ENCODE measurements around the gene BMP7. TPM values are rescaled to one million over a fixed set of nuclear protein-coding genes. Genes with fewer than 3 reads are reported as not detected.
"Not testable (repeated sequence)": the region's sequence is repeated elsewhere in the genome, so short reads cannot be mapped to it uniquely, and the experiment has no call there.

BMP7 gene
- total RNA-seq, 1 donor from 2014 or later = 17.2 TPM

- DNase-seq (ENCODE audit: extremely low spot score in 2 of 2) = no peak
- Histone ChIP-seq H3K4me3 (no peak overlapping the region), H3K27me3 (no peaks in the 10 kb centered on the region), H3K9me3 (no peaks in the 10 kb centered on the region), H3K36me3 (no peaks in the 10 kb centered on the region), H3K4me1 (peaks cover 18% of the 10 kb centered on the region), H3K27ac (no peak overlapping the region)
- no peak for TF ChIP-seq POLR2A (IDR thresholded peaks at IDR 0.05)
- intact Hi-C loops (cut with DNase I) = no loop called here
Measured at GRCh38 chr20:57269148-57269984, 2.9 kb upstream of the BMP7 start.

- no peak for DNase-seq (ENCODE audit: extremely low spot score in 2 of 2)
- Histone ChIP-seq H3K27ac (no peak overlapping the region), H3K9me3 (no peaks in the 10 kb centered on the region), H3K36me3 (no peaks in the 10 kb centered on the region), H3K4me3 (no peak overlapping the region), H3K27me3 (no peaks in the 10 kb centered on the region), H3K4me1 (peaks cover 18% of the 10 kb centered on the region)
- intact Hi-C loops (cut with DNase I) = no loop called here
- no peak for TF ChIP-seq POLR2A (IDR thresholded peaks at IDR 0.05)
- TF ChIP-seq POLR2AphosphoS5 (IDR thresholded peaks at IDR 0.05; ENCODE audit: insufficient read depth in 1 of 2, low read depth in 1 of 2) = no peak
- no peak for TF ChIP-seq CTCF (IDR thresholded peaks at IDR 0.05)
Measured at GRCh38 chr20:57268399-57269076, 2.1 kb upstream of the BMP7 start.

- Histone ChIP-seq H3K27ac (no peak overlapping the region), H3K9me3 (no peaks in the 10 kb centered on the region), H3K4me3 (peak overlapping the region; percentile 43 to 45), H3K4me1 (peaks cover 18% of the 10 kb centered on the region), H3K27me3 (no peaks in the 10 kb centered on the region), H3K36me3 (no peaks in the 10 kb centered on the region)
- intact Hi-C loops (cut with DNase I) = no loop called here
- TF ChIP-seq POLR2AphosphoS5 (IDR thresholded peaks at IDR 0.05; ENCODE audit: insufficient read depth in 1 of 2, low read depth in 1 of 2) = no peak
- TF ChIP-seq POLR2A (IDR thresholded peaks at IDR 0.05) = no peak
- TF ChIP-seq CTCF (IDR thresholded peaks at IDR 0.05) = no peak
- no peak for DNase-seq (ENCODE audit: extremely low spot score in 2 of 2)
Measured at GRCh38 chr20:57267158-57267821, 849 bp upstream of the BMP7 start.

GRCh38 chr20:57265997-57266290 lies 497 bp downstream of the BMP7 start:
- Histone ChIP-seq H3K4me3 (peak overlapping the region; percentile 43 to 45), H3K36me3 (no peaks in the 10 kb centered on the region), H3K27ac (no peak overlapping the region), H3K4me1 (peaks cover 27% of the 10 kb centered on the region), H3K9me3 (no peaks in the 10 kb centered on the region), H3K27me3 (no peaks in the 10 kb centered on the region)
- no peak for TF ChIP-seq POLR2A (IDR thresholded peaks at IDR 0.05)
- TF ChIP-seq CTCF (IDR thresholded peaks at IDR 0.05) = no peak
- no peak for TF ChIP-seq POLR2AphosphoS5 (IDR thresholded peaks at IDR 0.05; ENCODE audit: insufficient read depth in 1 of 2, low read depth in 1 of 2)
- no peak for DNase-seq (ENCODE audit: extremely low spot score in 2 of 2)
- intact Hi-C loops (cut with DNase I) = no loop called here

- Histone ChIP-seq H3K36me3 (no peaks in the 10 kb centered on the region), H3K4me1 (peaks cover 32% of the 10 kb centered on the region), H3K9me3 (no peaks in the 10 kb centered on the region), H3K27me3 (no peaks in the 10 kb centered on the region), H3K27ac (no peak overlapping the region), H3K4me3 (peak overlapping the region; percentile 43 to 45)
- intact Hi-C loops (cut with DNase I) = no loop called here
- DNase-seq (ENCODE audit: extremely low spot score in 2 of 2) = no peak
- TF ChIP-seq POLR2A (IDR thresholded peaks at IDR 0.05) (no peak), CTCF (IDR thresholded peaks at IDR 0.05) (no peak), POLR2AphosphoS5 (IDR thresholded peaks at IDR 0.05; ENCODE audit: insufficient read depth in 1 of 2, low read depth in 1 of 2) (no peak)
Measured at GRCh38 chr20:57265336-57265996, 975 bp downstream of the BMP7 start.

GRCh38 chr20:57264908-57265335 lies 1.5 kb downstream of the BMP7 start:
- intact Hi-C loops (cut with DNase I); DNase-seq (ENCODE audit: extremely low spot score in 2 of 2); H3K27ac ChIP-seq; H3K36me3 ChIP-seq; H3K9me3 ChIP-seq; H3K27me3 ChIP-seq: not testable (repeated sequence)
- peaks cover 36% of the 10 kb centered on the region for H3K4me1 ChIP-seq
- H3K4me3 ChIP-seq = peak overlapping the region; percentile 43 to 45
